ENCODE data around the gene PABPN1L. TPM values are rescaled to one million over a fixed set of nuclear protein-coding genes. Genes with fewer than 3 reads are reported as not detected.

PABPN1L gene
- polyA plus RNA-seq, 2 of the 4 experiments (the other 2 are of a cell fraction) = not detected

- DNase-seq (ENCODE audit: low read depth in 1 of 2, low spot score in 1 of 2) (no peak), FAIRE-seq (no peak), ATAC-seq (no peak)
- Histone ChIP-seq H3K27ac (no peak overlapping the region), H3K9me3 (no peaks in the 10 kb centered on the region), H3K4me3 (no peak overlapping the region), H3K4me2 (no peak overlapping the region), H3K4me1 (peaks cover 5% of the 10 kb centered on the region; the same call in 2 of the 3 replicates)
- ChIA-PET CTCF (interaction anchor here (1.1 to 1.2 kb wide), 2 partner anchors 27 to 126 kb away, joined by 3 read pairs; no protein-coding TSS in a partner anchor), POLR2A (interaction anchor here (0.7 kb wide), 1 partner anchor 253 kb away, joined by 4 read pairs; no protein-coding TSS in a partner anchor)
- whole genome bisulfite sequencing (ENCODE audit: missing lambda C conversion rate) = 90% methylated on average over 25 of the region's 25 CpGs
- TF ChIP-seq POLR2A (IDR thresholded peaks at IDR 0.05; ENCODE audit: low read length) = no peak
- no peak for TF ChIP-seq RARB (CRISPR knock-in tag; IDR thresholded peaks at IDR 0.05)
- TF ChIP-seq RCOR1 (IDR thresholded peaks at IDR 0.05; ENCODE audit: low read depth, low read length) = no peak
- TF ChIP-seq POLR2AphosphoS2 (conservative IDR thresholded peaks at IDR 0.05; ENCODE audit: low read length) = no peak
- TF ChIP-seq NFE2L2 (conservative IDR thresholded peaks at IDR 0.05; ENCODE audit: low read length) = no peak
- no peak for TF ChIP-seq CHD2 (IDR thresholded peaks at IDR 0.05; ENCODE audit: low read length, partially characterized antibody)
- no peak for TF ChIP-seq HEYL (CRISPR knock-in tag; IDR thresholded peaks at IDR 0.05)
Measured at GRCh38 chr16:88862968-88863367, 3.5 kb downstream of the PABPN1L start.

- H3K4me3 ChIP-seq = no peak overlapping the region
- DNase-seq (ENCODE audit: low read depth in 1 of 2, low spot score in 1 of 2) (no peak), FAIRE-seq (no peak), ATAC-seq (no peak)
- H3K4me1 ChIP-seq = peaks cover 6% of the 10 kb centered on the region; the same call in 2 of the 3 replicates
- ChIA-PET CTCF (interaction anchor here (1.5 kb wide), 1 partner anchor 29 kb away, joined by 3 read pairs; no protein-coding TSS in a partner anchor), POLR2A (no interaction called here)
- no peak overlapping the region for H3K4me2 ChIP-seq
- no peaks in the 10 kb centered on the region for H3K9me3 ChIP-seq
- 96% methylated on average over 8 of the region's 19 CpGs for WGBS (ENCODE audit: missing lambda C conversion rate)
- no peak for TF ChIP-seq RARB (CRISPR knock-in tag; IDR thresholded peaks at IDR 0.05)
- TF ChIP-seq FOXS1 (CRISPR knock-in tag; IDR thresholded peaks at IDR 0.05) = no peak
- no peak overlapping the region for H3K27ac ChIP-seq
Measured at GRCh38 chr16:88861359-88861758, 5.1 kb downstream of the PABPN1L start.

- Histone ChIP-seq H3K4me3 (no peak overlapping the region), H3K27ac (no peak overlapping the region), H3K4me1 (peaks cover 19% of the 10 kb centered on the region), H3K9me3 (no peaks in the 10 kb centered on the region), H3K4me2 (no peak overlapping the region)
- FAIRE-seq (no peak), ATAC-seq (no peak), DNase-seq (ENCODE audit: low read depth in 1 of 2, low spot score in 1 of 2) (no peak)
- WGBS (ENCODE audit: missing lambda C conversion rate) = 90% methylated on average over 20 of the region's 20 CpGs
- POLR2A ChIA-PET = no interaction called here
- CTCF ChIA-PET = interaction anchor here (0.9 to 2.6 kb wide), 2 partner anchors 42 to 81 kb away, joined by 3 to 39 read pairs; no protein-coding TSS in a partner anchor
- TF ChIP-seq HOXA7 (CRISPR knock-in tag; IDR thresholded peaks at IDR 0.05) (no peak), BCL3 (IDR thresholded peaks at IDR 0.05) (no peak), RFX5 (IDR thresholded peaks at IDR 0.05) (no peak), POLR2A (IDR thresholded peaks at IDR 0.05; ENCODE audit: low read length) (no peak), MAZ (IDR thresholded peaks at IDR 0.05; ENCODE audit: borderline replicate concordance, low read depth, low read length) (no peak), ZFP36 (IDR thresholded peaks at IDR 0.05; ENCODE audit: borderline replicate concordance, partially characterized antibody) (no peak)
Measured at GRCh38 chr16:88859381-88860091, 6.9 kb downstream of the PABPN1L start.

GRCh38 chr16:88857728-88858339 is 8.6 kb downstream of the PABPN1L start:
- POLR2A ChIA-PET = interaction anchor here (0.5 to 2.1 kb wide), 4 partner anchors 30 to 472 kb away, joined by 3 to 33 read pairs (median 4); partner anchors contain the start of genes ACSF3 and APRT
- 17% methylated on average over 12 of the region's 12 CpGs for WGBS (ENCODE audit: missing lambda C conversion rate)
- ATAC-seq = peak; percentile 75 to 88

More at GRCh38 chr16:88857728-88858339, 8.6 kb downstream of the PABPN1L start:
- peak overlapping the region; percentile 82 for H3K4me2 ChIP-seq
- peak overlapping the region; percentile 82 to 92 for H3K27ac ChIP-seq
- DNase-seq (ENCODE audit: low read depth in 1 of 2, low spot score in 1 of 2) = peak; percentile 73 to 96
- H3K4me3 ChIP-seq = peak overlapping the region; percentile 72
- peaks cover 19% of the 10 kb centered on the region for H3K4me1 ChIP-seq
- FAIRE-seq = no peak
- CTCF ChIA-PET = interaction anchor here (0.5 to 3.1 kb wide), 29 partner anchors 8 to 438 kb away, joined by 3 to 39 read pairs (median 4); partner anchors contain the start of genes ACSF3, APRT and PABPN1L
- H3K9me3 ChIP-seq = no peaks in the 10 kb centered on the region
- TF ChIP-seq CTCF (IDR thresholded peaks at IDR 0.05) (peak; percentile 63), HMGXB4 (CRISPR knock-in tag; IDR thresholded peaks at IDR 0.05; ENCODE audit: borderline replicate concordance) (no peak), RAD21 (conservative IDR thresholded peaks at IDR 0.05 in 1 of 2, IDR thresholded peaks at IDR 0.05 in 1 of 2) (peak; percentile 36 to 53; a peak in 3 of 5 replicates), SMC3 (IDR thresholded peaks at IDR 0.05) (peak; percentile 50)
